Karpas-422 (cell line): ENCODE data around the gene PBX1. TPM values are rescaled to one million over a fixed set of nuclear protein-coding genes. Genes with fewer than 3 reads are reported as not detected.
A peak's percentile ranks its signal among the peaks of the same experiment; 100 is the strongest.
"Not testable (repeated sequence)": the region's sequence is repeated elsewhere in the genome, so short reads cannot be mapped to it uniquely, and the experiment has no call there.

ENCODE experiments used
- DNase-seq: peaks from one replicate; pipeline ENCODE4 v3.0.0-alpha.2; 2015
- H2AFZ ChIP-seq: fragments of 200-600 bp; sonication (generic); 2 replicates; pipeline ENCODE4 v1.6.1; 2014; ENCODE audit warnings: antibody characterized with exemption, low read length, mixed read lengths
- H3K27ac ChIP-seq: fragments of 200-600 bp; sonication (generic); 2 replicates; pipeline ENCODE4 v1.5.1; 2014; ENCODE audit warnings: mild to moderate bottlenecking, low read length, moderate library complexity
- H3K27me3 ChIP-seq: fragments of 200-600 bp; sonication (generic); 2 replicates; pipeline ENCODE4 v1.6.1; 2014; ENCODE audit warnings: low read length, mixed read lengths
- H3K36me3 ChIP-seq: fragments of 200-600 bp; sonication (generic); 2 replicates; pipeline ENCODE4 v1.6.1; 2014; ENCODE audit warnings: low read length, mixed read lengths; ENCODE audit not compliant: insufficient read depth
- H3K4me1 ChIP-seq: fragments of 200-600 bp; sonication (generic); 2 replicates; pipeline ENCODE4 v1.6.1; 2014; ENCODE audit warnings: mild to moderate bottlenecking, low read length, mixed read lengths
- H3K4me2 ChIP-seq: fragments of 200-600 bp; sonication (generic); 2 replicates; pipeline ENCODE4 v1.6.1; 2014; ENCODE audit warnings: low read length, low read depth, mild to moderate bottlenecking; ENCODE audit not compliant: poor library complexity, severe bottlenecking
- H3K4me3 ChIP-seq: fragments of 200-600 bp; sonication (generic); 2 replicates; pipeline ENCODE4 v1.5.1; 2014; ENCODE audit warnings: mild to moderate bottlenecking, antibody characterized with exemption, low read length, mixed read lengths
- H3K79me2 ChIP-seq: fragments of 200-600 bp; sonication (generic); 2 replicates; pipeline ENCODE4 v1.6.1; 2014; ENCODE audit warnings: mild to moderate bottlenecking, low read length, mixed read lengths
- H3K9ac ChIP-seq: fragments of 200-600 bp; sonication (generic); 2 replicates; pipeline ENCODE4 v1.6.0; 2014; ENCODE audit warnings: low read length
- H3K9me2 ChIP-seq: fragments of 200-600 bp; sonication (generic), shearing (Covaris generic); replicated peaks from 2 replicates; pipeline ENCODE4 v1.6.0; 2014; ENCODE audit warnings: mild to moderate bottlenecking, low read length, moderate library complexity; ENCODE audit not compliant: insufficient read depth
- H3K9me3 ChIP-seq: fragments of 300-700, 200-600 bp; sonication (generic); 2 replicates; pipeline ENCODE4 v1.6.1; 2014; ENCODE audit warnings: low read length, mixed read lengths
- H4K20me1 ChIP-seq: fragments of 200-600 bp; sonication (generic); 2 replicates; pipeline ENCODE4 v1.6.1; 2014; ENCODE audit warnings: mild to moderate bottlenecking, antibody characterized with exemption, low read length, low read depth; ENCODE audit not compliant: insufficient read depth
- total RNA-seq: library from RNA; depleted of rRNA; stranded (reverse); fragments of >200 nt; shearing (Covaris generic); gene quantifications from 2 replicates; pipeline ENCODE4 v1.2.3, GENCODE V29; 2014; ENCODE audit warnings: low replicate concordance

Gene PBX1
- total RNA-seq, 1 experiment from 2014 or later, result 0.41 TPM

DNA sequence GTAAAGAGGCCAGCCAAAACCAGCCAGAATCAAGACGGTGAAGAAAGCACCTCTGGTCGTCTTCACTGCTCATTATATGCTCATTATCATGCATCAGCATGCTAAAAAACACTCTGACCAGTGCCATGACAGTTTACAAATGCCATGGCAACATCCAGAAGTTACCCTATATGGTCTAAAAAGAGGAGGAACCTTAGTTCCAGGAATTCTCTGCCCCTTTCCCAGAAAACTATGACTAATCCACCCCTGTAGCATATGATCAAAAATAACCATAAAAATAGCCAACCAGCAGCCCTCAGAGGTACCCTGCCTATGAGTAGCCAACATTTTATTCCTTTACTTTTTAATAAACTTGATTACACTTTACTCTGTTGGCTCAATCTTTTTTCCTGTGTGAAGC is 34.2 kb upstream of the PBX1 start:
- peaks cover 10% of the 10 kb centered on the region for H3K9me3 ChIP-seq
- H2AFZ ChIP-seq, result no peak overlapping the region
- H3K4me3 ChIP-seq, result no peak overlapping the region
- no peaks in the 10 kb centered on the region for H4K20me1 ChIP-seq
- no peaks in the 10 kb centered on the region for H3K4me1 ChIP-seq
- H3K4me2 ChIP-seq, result no peak overlapping the region
- DNase-seq, result no peak
- H3K36me3 ChIP-seq, result no peaks in the 10 kb centered on the region
- no peaks in the 10 kb centered on the region for H3K79me2 ChIP-seq
- H3K27me3 ChIP-seq, result no peaks in the 10 kb centered on the region
- no peaks in the 10 kb centered on the region for H3K9me2 ChIP-seq
- no peak overlapping the region for H3K9ac ChIP-seq
- H3K27ac ChIP-seq, result no peak overlapping the region

DNA sequence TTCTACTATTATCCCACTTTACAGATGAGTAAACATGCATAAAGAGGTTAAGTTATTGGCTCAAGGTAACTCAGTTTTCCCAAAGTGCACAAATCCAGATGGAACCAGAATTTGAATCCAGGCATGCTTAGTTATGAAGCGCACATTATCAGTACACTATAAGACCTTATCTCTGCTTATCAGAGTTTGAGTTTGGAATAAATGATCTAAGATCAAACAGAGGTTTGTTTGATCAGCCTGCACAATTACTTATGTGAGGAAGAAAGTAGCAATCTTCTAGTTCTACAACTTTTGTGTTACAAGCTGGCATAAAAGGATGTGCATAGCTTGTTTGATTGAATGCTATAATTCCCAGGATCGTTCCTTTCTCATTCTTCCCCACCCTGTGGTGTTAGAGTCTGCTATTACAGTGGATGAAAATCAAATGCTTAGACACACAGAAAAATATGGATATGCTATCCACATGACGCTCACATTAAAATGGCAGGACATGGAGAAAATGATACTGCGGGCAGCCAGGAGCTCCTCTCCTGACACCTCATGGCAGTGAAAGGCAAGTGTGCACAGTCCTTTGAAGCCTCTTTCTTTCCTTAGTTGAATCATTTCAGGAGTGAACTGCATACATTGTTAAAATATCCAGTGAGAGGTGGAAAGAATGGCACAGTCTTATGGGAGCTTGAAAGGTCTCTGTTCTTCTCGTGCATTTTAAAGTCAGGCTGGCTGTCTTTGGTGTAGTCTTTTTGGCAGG is 23.9 kb upstream of the PBX1 start:
- no peak overlapping the region for H3K9ac ChIP-seq
- H3K27me3 ChIP-seq, result no peaks in the 10 kb centered on the region
- H3K36me3 ChIP-seq, result no peaks in the 10 kb centered on the region
- no peaks in the 10 kb centered on the region for H3K79me2 ChIP-seq
- H3K9me3 ChIP-seq, result no peaks in the 10 kb centered on the region
- H2AFZ ChIP-seq, result no peak overlapping the region
- no peaks in the 10 kb centered on the region for H3K9me2 ChIP-seq
- no peaks in the 10 kb centered on the region for H4K20me1 ChIP-seq
- H3K4me3 ChIP-seq, result no peak overlapping the region
- no peak overlapping the region for H3K4me2 ChIP-seq
- no peak overlapping the region for H3K27ac ChIP-seq
- no peak for DNase-seq
- H3K4me1 ChIP-seq, result no peaks in the 10 kb centered on the region

DNA sequence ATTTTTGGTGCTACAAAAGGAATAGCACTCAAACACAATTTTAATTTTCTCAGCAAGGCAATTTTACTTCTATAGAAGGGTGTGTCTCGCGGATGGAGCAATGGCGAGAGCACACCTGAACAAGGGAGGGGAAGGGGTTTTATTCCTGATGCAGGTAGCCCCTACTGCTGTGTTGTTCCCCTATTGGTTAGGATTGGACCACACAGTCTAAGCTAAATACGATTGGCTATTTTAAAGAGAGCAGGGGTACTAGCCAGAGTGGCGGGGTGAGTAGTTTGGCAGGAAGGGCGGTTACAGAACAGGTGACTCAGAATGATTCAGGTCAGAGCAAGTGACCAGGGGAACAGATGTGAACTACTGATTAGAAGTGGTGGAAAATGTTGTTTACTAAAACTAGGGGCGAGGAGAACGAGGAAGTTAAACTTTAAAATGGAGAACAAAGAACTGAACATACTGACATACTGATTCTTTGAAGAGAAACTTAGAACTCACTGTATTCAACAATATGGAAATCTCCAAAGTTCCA is 6.5 kb upstream of the PBX1 start:
- not testable (repeated sequence) for H3K4me3 ChIP-seq, H3K4me2 ChIP-seq, H3K79me2 ChIP-seq, H2AFZ ChIP-seq, H3K27me3 ChIP-seq, H3K9ac ChIP-seq, H3K9me3 ChIP-seq, DNase-seq, H3K9me2 ChIP-seq, H3K27ac ChIP-seq, H3K4me1 ChIP-seq, H4K20me1 ChIP-seq, H3K36me3 ChIP-seq

DNA sequence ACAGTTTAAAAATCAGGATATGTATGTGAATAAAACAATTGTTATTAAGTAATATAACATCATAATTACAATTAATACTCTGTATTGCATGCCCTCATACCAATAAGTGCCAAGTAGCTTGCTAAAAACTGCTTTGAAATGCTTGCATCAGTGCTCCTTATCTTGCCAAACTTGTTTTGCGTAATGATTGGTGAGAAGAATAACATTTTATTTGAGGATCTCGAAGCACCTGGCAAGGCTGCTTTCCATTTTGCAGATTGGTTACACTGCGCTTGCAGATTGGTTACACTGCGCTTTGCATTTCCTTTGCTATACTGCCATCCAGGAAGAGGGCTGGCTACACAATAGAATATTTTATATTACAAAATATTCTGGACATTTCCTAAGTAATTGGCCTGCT is 1.7 kb upstream of the PBX1 start:
- H3K9me3 ChIP-seq, result no peaks in the 10 kb centered on the region; the same call in 1 of the 2 replicates
- H4K20me1 ChIP-seq, result no peaks in the 10 kb centered on the region
- no peak overlapping the region for H3K9ac ChIP-seq
- H3K27ac ChIP-seq, result no peak overlapping the region
- H3K4me2 ChIP-seq, result no peak overlapping the region
- H3K9me2 ChIP-seq, result no peaks in the 10 kb centered on the region
- no peaks in the 10 kb centered on the region; the same call in 1 of the 2 replicates for H3K36me3 ChIP-seq
- no peak overlapping the region for H3K4me3 ChIP-seq
- peaks cover 18% of the 10 kb centered on the region for H3K4me1 ChIP-seq
- H3K27me3 ChIP-seq, result no peaks in the 10 kb centered on the region
- no peak for DNase-seq
- H2AFZ ChIP-seq, result no peak overlapping the region
- H3K79me2 ChIP-seq, result no peaks in the 10 kb centered on the region

DNA sequence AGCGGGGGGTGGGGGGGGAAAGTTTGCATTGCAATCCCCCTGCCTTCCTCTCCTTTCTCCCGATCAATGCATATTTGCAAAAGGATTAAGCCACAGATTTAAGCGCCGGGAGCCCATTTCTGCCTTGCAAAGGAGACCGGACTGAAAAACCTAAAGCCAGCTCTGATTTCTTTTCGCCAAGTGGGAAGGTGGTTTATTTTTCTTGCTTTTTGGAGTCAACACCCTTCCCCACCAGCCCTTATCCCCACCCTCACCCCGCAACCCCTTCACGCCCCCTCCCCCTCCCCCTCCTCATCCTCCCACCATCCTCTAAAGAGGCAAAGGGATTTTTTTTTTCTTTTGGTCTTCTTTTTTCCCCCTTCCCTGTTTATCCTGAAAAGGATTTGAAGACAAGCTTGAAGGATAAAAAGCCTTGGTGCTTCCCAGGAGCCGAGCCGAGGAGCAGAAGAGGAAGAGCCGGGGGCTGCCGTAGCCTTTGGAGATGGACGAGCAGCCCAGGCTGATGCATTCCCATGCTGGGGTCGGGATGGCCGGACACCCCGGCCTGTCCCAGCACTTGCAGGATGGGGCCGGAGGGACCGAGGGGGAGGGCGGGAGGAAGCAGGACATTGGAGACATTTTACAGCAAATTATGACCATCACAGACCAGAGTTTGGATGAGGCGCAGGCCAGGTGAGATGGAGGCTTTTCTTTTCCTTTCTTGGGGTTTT is 513 bp downstream of the PBX1 start:
- no peaks in the 10 kb centered on the region for H3K9me3 ChIP-seq
- DNase-seq, result peak; percentile 54
- peak overlapping the region; percentile 62 for H3K9ac ChIP-seq
- H2AFZ ChIP-seq, result 0 out of 2 replicates have a peak overlapping the region, but pooled peaks have one; percentile 54
- no peak overlapping the region for H3K27ac ChIP-seq
- H3K36me3 ChIP-seq, result no peaks in the 10 kb centered on the region
- H3K4me3 ChIP-seq, result peak overlapping the region; percentile 64
- no peaks in the 10 kb centered on the region for H3K27me3 ChIP-seq
- peaks cover 18% of the 10 kb centered on the region for H3K4me1 ChIP-seq
- no peaks in the 10 kb centered on the region for H4K20me1 ChIP-seq
- no peaks in the 10 kb centered on the region for H3K79me2 ChIP-seq
- H3K9me2 ChIP-seq, result no peaks in the 10 kb centered on the region
- peak overlapping the region; percentile 95 for H3K4me2 ChIP-seq

DNA sequence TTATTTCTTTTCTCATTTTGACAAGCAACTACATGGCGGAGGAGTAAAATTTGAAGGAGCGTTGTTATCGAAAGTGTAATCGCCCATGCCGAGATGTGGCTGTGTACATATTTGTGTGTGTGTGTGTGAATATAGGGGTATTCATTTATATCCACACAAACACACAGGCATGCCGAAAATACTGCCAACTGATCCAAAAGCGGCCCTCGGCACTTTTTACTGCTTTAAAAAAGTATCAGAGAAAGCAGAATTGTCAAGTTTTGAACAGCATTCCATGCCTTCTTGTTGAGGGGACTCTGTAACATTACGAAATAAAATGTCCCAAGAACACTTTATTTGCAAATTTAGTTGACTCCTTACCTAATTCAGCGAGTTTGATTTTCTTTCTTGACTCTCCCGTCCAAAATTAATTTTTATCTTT is 1.1 kb downstream of the PBX1 start:
- Histone ChIP-seq H3K9ac (peak overlapping the region; percentile 62; the same call in 1 of the 2 replicates), H3K79me2 (no peaks in the 10 kb centered on the region), H4K20me1 (no peaks in the 10 kb centered on the region), H3K9me3 (no peaks in the 10 kb centered on the region), H3K27me3 (no peaks in the 10 kb centered on the region), H3K4me1 (peaks cover 18% of the 10 kb centered on the region), H3K9me2 (no peaks in the 10 kb centered on the region), H3K27ac (no peak overlapping the region), H3K36me3 (no peaks in the 10 kb centered on the region), H3K4me2 (peak overlapping the region; percentile 95), H3K4me3 (peak overlapping the region; percentile 64; the same call in 1 of the 2 replicates), H2AFZ (peak overlapping the region; percentile 54; the same call in 1 of the 2 replicates)
- DNase-seq, result no peak

DNA sequence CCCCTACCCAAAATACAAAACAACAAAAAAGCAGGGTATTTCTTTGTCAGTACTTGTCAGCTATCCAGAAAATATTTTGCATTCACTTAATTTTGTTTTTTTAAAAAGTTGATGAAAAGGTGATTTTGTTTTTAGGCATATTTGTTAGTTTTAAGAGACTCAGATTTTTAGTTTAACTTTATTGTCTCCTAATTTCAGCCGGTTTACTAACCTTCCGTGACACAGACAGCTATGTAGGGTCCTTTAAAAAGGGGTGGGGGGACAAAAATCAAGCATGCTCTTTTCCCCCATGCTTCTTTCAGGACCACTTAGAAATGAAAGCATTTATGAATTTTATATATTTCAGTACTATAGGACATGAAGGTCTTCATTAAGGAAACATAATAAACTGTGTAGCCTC is 1.6 kb downstream of the PBX1 start:
- no peaks in the 10 kb centered on the region for H3K36me3 ChIP-seq
- H3K9me2 ChIP-seq, result no peaks in the 10 kb centered on the region
- no peak for DNase-seq
- no peak overlapping the region for H2AFZ ChIP-seq
- H3K4me2 ChIP-seq, result peak overlapping the region; percentile 95
- H3K4me1 ChIP-seq, result peaks cover 18% of the 10 kb centered on the region
- H3K4me3 ChIP-seq, result no peak overlapping the region
- H4K20me1 ChIP-seq, result no peaks in the 10 kb centered on the region
- H3K9me3 ChIP-seq, result no peaks in the 10 kb centered on the region
- no peak overlapping the region for H3K9ac ChIP-seq
- H3K27me3 ChIP-seq, result no peaks in the 10 kb centered on the region
- no peak overlapping the region for H3K27ac ChIP-seq
- no peaks in the 10 kb centered on the region for H3K79me2 ChIP-seq

DNA sequence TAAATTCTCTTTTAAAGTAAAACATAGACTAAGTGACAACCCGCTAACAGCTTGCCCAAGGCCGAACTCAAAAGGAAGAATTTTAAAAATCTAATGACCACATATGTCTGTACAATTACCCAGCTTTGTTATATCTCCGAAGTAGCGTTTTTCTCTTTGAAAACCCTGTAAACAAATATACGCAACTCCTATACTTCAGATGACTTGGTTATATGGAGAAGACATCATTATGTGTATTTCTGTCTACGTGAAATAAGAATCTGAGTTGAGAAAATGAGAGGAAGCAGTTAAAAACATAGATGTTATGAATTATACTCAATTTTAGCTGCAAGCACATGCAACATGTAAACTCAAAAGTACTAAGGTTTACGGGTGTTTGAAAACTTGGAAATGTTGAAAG is 2.0 kb downstream of the PBX1 start:
- peaks cover 18% of the 10 kb centered on the region for H3K4me1 ChIP-seq
- H3K9me2 ChIP-seq, result no peaks in the 10 kb centered on the region
- H3K27me3 ChIP-seq, result no peaks in the 10 kb centered on the region
- H3K9me3 ChIP-seq, result no peaks in the 10 kb centered on the region
- no peaks in the 10 kb centered on the region for H4K20me1 ChIP-seq
- no peak overlapping the region for H2AFZ ChIP-seq
- H3K4me2 ChIP-seq, result no peak overlapping the region
- no peak for DNase-seq
- H3K36me3 ChIP-seq, result no peaks in the 10 kb centered on the region
- H3K9ac ChIP-seq, result no peak overlapping the region
- no peak overlapping the region for H3K4me3 ChIP-seq
- no peaks in the 10 kb centered on the region for H3K79me2 ChIP-seq
- no peak overlapping the region for H3K27ac ChIP-seq
